ENCODE results near the gene ADAMTS3.

ADAMTS3 gene

DNA sequence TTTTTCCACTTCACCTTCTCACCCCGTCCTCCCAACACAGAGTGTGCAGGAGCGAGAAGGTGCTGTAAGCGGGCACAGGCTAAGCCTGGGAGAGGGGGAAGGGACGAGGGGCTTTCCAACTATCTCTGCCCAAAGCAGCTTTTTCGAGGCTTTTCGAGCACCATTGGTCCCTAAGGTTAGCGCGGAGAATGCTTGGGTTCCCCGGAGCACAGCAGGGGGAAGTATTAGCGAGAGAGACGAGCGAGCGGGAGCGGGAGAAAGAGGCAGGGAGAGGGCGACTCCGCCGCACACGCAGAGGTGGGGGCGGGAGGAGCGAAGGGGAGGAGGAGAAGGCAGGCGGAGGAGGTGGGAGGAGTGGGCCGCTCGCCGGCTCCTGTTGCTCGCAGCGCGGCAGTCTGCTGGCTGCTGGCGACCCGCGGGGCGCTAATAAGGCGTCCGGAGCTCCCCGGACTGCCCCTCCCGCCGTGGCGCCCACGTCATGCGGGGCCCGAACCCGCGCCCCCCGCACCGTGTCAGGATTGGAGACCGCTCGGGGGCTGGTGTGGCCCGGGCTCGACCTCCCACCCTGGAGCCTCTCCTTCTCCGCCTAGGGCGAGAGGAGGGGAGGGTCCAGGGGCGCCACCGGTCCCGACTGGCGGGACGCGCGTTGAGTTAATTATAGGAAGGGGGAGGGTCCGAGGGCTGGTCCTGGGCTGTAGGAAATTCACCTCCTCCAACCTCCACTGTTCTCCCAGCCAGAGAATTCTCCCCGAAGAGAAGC lies at the start of gene ADAMTS3:
ADAMTS3 (minus strand) TSS at position 263 of the 760 bp plus-strand sequence. CDS start 459 bp downstream, outside the sequence.
- H3K4me3 ChIP-seq (ENCODE audit: low read depth, low read length): peak within 1 kb of the TSS; percentile 22
- TF ChIP-seq CTCF (IDR thresholded peaks at IDR 0.05; ENCODE audit: borderline replicate concordance, insufficient read depth, low read depth, low read length): no peak

GRCh38 chr4:72613959-72614358 lies 44.9 kb upstream of the ADAMTS3 start:
- TF ChIP-seq CTCF (IDR thresholded peaks at IDR 0.05; ENCODE audit: borderline replicate concordance, insufficient read depth, low read depth, low read length): no peak
- no peak overlapping the region for H3K4me3 ChIP-seq (ENCODE audit: low read depth, low read length)

DNA sequence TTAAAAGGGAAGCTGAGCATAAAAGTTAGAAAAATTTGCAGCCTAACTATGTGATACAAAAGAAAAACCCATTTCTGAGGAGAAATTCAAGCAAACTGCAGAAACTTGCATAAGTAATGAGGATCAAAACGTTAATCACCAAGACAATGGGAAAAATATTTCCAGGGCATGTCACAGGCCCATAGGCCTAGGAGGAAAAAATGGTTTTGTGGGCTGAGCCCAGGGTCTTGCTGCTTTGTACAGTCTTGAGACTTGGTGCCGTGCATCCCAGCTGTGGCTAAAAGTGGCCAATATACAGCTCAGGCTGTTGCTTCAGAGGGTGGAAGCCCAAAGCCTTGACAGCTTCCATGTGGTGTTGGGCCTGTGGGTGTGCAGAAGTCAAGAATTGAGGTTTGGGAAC lies 37.7 kb upstream of the ADAMTS3 start:
- TF ChIP-seq CTCF (IDR thresholded peaks at IDR 0.05; ENCODE audit: borderline replicate concordance, insufficient read depth, low read depth, low read length): no peak
- no peak overlapping the region for H3K4me3 ChIP-seq (ENCODE audit: low read depth, low read length)

DNA sequence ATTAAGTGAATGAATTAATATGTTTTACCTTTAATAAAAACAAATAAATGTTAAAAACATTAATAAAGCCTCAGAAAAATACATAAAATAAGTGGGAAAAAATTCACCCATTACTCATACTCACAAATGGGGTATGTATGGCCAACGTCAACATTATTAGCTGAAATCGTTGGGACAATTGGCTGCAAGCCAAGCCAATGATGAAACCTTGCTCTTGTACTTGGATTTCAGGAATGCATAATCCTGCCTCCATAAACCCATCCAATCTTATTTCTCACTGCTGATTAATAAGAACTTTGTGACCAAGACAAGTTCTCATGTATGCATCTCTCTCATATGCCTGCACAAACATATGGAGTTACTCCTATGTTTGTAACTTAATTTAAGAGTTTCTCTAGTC lies 35.3 kb upstream of the ADAMTS3 start:
- no peak overlapping the region for H3K4me3 ChIP-seq (ENCODE audit: low read depth, low read length)
- TF ChIP-seq CTCF (IDR thresholded peaks at IDR 0.05; ENCODE audit: borderline replicate concordance, insufficient read depth, low read depth, low read length): no peak

- no peak overlapping the region for H3K4me3 ChIP-seq (ENCODE audit: low read depth, low read length)
- TF ChIP-seq CTCF (IDR thresholded peaks at IDR 0.05; ENCODE audit: borderline replicate concordance, insufficient read depth, low read depth, low read length): no peak
Observed at GRCh38 chr4:72602396-72603376, 33.7 kb upstream of the ADAMTS3 start.

DNA sequence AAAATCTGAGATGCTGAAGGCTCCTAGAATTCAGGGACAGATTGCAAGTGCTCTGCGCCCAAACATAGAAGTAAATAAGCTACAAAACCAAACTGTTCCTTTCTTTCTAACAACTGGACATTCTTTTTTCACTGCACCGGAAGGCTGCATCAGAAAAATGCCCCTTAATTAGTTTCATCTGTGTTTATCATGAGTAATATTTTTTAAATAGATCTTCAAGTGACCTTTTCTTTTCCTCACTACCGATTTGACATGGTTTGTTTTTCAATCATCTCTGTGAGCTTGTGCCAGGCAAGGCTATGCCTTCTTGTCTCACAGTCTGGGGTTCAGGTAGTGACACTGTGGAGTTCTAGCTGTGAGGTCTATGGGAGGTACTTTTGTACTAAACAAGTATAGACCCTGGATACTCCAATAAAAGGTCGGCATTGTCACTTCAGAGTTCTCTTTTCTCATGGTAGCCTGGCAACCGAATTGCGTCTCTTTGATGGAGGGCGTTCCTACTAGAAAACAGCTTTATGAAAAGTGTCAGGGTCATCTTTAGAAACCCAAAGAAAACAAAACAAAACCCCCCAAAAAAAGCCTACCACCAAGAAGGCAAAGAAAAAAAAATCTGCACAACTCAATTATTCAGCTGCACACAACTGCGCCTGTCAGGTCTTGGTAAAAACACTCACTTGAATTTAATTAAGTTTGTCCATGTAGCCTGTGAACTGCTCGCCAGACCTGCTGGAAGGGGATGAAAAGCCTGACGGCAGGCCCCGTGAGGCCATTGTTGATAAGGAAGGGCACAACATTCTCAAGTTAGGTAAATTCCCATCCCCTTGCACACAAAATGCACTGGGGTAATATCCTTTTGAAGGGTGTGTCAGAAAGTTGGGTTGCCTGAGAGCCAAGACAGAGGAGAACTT lies 22.8 kb upstream of the ADAMTS3 start:
- H3K4me3 ChIP-seq (ENCODE audit: low read depth, low read length): no peak overlapping the region
- no peak for TF ChIP-seq CTCF (IDR thresholded peaks at IDR 0.05; ENCODE audit: borderline replicate concordance, insufficient read depth, low read depth, low read length)
